ENCODE results near the gene CACNB1. TPM values are rescaled to one million over a fixed set of nuclear protein-coding genes. Genes with fewer than 3 reads are reported as not detected.

Gene CACNB1
- total and polyA plus RNA-seq, 2 of the 13 experiments (the other 11 are each of a cell fraction or from before 2014, with no cell fraction given), result 0.75 to 1.5 TPM

GRCh38 chr17:39197380-39198185 lies at the start of gene CACNB1 (continued):
- TF ChIP-seq, protein P1, sequence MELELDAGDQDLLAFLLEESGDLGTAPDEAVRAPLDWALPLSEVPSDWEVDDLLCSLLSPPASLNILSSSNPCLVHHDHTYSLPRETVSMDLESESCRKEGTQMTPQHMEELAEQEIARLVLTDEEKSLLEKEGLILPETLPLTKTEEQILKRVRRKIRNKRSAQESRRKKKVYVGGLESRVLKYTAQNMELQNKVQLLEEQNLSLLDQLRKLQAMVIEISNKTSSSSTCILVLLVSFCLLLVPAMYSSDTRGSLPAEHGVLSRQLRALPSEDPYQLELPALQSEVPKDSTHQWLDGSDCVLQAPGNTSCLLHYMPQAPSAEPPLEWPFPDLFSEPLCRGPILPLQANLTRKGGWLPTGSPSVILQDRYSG (CRISPR knock-in tag; IDR thresholded peaks at IDR 0.05), result no peak
- TF ChIP-seq TAF15 (IDR thresholded peaks at IDR 0.05; ENCODE audit: low read depth, low read length, poor library complexity, severe bottlenecking) (no peak), ZNF713 (CRISPR knock-in tag; IDR thresholded peaks at IDR 0.05) (no peak), GTF3A (CRISPR knock-in tag; conservative IDR thresholded peaks at IDR 0.05) (no peak), BORCS8-MEF2B (CRISPR knock-in tag; IDR thresholded peaks at IDR 0.05) (no peak), POLR2AphosphoS5 (IDR thresholded peaks at IDR 0.05; ENCODE audit: low read depth, low read length) (no peak; the same call in 1 of the 2 replicates), ZNF124 (CRISPR knock-in tag; IDR thresholded peaks at IDR 0.05) (no peak), ERF (CRISPR knock-in tag; IDR thresholded peaks at IDR 0.05) (0 out of 2 replicates have a peak, but pooled peaks have one; percentile 37), HOXA7 (CRISPR knock-in tag; IDR thresholded peaks at IDR 0.05) (0 out of 2 replicates have a peak, but pooled peaks have one; percentile 49), POLR2AphosphoS2 (IDR thresholded peaks at IDR 0.05; ENCODE audit: low read depth, low read length) (no peak), SATB2 (CRISPR knock-in tag; IDR thresholded peaks at IDR 0.05) (no peak), ASH2L (IDR thresholded peaks at IDR 0.05; ENCODE audit: insufficient read length, low read depth, low read length) (no peak), ZNF30 (CRISPR knock-in tag; IDR thresholded peaks at IDR 0.05) (no peak), MXI1 (IDR thresholded peaks at IDR 0.05; ENCODE audit: borderline replicate concordance, low read depth, low read length) (peak; percentile 50; the same call in 1 of the 3 replicates), ZNF331 (CRISPR knock-in tag; IDR thresholded peaks at IDR 0.05) (0 out of 2 replicates have a peak, but pooled peaks have one; percentile 26), HNRNPLL (IDR thresholded peaks at IDR 0.05; ENCODE audit: low read depth, low read length, poor library complexity, severe bottlenecking) (peak; percentile 52), CENPBD1 (CRISPR knock-in tag; IDR thresholded peaks at IDR 0.05; ENCODE audit: borderline replicate concordance, low read depth) (no peak), MAZ (IDR thresholded peaks at IDR 0.05; ENCODE audit: borderline replicate concordance, low read depth, low read length) (no peak; the same call in 1 of the 2 replicates), MAZ (CRISPR knock-in tag; IDR thresholded peaks at IDR 0.05; ENCODE audit: low read depth) (peak; percentile 51; the same call in 1 of the 2 replicates)
- TF ChIP-seq, protein P2, sequence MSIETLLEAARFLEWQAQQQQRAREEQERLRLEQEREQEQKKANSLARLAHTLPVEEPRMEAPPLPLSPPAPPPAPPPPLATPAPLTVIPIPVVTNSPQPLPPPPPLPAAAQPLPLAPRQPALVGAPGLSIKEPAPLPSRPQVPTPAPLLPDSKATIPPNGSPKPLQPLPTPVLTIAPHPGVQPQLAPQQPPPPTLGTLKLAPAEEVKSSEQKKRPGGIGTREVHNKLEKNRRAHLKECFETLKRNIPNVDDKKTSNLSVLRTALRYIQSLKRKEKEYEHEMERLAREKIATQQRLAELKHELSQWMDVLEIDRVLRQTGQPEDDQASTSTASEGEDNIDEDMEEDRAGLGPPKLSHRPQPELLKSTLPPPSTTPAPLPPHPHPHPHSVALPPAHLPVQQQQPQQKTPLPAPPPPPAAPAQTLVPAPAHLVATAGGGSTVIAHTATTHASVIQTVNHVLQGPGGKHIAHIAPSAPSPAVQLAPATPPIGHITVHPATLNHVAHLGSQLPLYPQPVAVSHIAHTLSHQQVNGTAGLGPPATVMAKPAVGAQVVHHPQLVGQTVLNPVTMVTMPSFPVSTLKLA (IDR thresholded peaks at IDR 0.05), result no peak
- TF ChIP-seq, protein P3, sequence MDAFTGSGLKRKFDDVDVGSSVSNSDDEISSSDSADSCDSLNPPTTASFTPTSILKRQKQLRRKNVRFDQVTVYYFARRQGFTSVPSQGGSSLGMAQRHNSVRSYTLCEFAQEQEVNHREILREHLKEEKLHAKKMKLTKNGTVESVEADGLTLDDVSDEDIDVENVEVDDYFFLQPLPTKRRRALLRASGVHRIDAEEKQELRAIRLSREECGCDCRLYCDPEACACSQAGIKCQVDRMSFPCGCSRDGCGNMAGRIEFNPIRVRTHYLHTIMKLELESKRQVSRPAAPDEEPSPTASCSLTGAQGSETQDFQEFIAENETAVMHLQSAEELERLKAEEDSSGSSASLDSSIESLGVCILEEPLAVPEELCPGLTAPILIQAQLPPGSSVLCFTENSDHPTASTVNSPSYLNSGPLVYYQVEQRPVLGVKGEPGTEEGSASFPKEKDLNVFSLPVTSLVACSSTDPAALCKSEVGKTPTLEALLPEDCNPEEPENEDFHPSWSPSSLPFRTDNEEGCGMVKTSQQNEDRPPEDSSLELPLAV (CRISPR knock-in tag; conservative IDR thresholded peaks at IDR 0.05; ENCODE audit: low read depth), result no peak
- TF ChIP-seq, protein P4, sequence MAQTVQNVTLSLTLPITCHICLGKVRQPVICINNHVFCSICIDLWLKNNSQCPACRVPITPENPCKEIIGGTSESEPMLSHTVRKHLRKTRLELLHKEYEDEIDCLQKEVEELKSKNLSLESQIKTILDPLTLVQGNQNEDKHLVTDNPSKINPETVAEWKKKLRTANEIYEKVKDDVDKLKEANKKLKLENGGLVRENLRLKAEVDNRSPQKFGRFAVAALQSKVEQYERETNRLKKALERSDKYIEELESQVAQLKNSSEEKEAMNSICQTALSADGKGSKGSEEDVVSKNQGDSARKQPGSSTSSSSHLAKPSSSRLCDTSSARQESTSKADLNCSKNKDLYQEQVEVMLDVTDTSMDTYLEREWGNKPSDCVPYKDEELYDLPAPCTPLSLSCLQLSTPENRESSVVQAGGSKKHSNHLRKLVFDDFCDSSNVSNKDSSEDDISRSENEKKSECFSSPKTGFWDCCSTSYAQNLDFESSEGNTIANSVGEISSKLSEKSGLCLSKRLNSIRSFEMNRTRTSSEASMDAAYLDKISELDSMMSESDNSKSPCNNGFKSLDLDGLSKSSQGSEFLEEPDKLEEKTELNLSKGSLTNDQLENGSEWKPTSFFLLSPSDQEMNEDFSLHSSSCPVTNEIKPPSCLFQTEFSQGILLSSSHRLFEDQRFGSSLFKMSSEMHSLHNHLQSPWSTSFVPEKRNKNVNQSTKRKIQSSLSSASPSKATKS (CRISPR knock-in tag; IDR thresholded peaks at IDR 0.05), result no peak
- TF ChIP-seq, protein P5, sequence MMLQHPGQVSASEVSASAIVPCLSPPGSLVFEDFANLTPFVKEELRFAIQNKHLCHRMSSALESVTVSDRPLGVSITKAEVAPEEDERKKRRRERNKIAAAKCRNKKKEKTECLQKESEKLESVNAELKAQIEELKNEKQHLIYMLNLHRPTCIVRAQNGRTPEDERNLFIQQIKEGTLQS (CRISPR knock-in tag; IDR thresholded peaks at IDR 0.05), result no peak
